Activated T-helper 2 cell treated with anti-CD3 and anti-CD28 coated beads, Interferon-gamma antibody, Interleukin-2, Interleukin-4, amounts not matched to agents 10 μg/mL and 5 μg/mL and 100 μg/mL, durations not matched to agents 14 hours and 24 hours and 36 hours (primary cell): ENCODE data around the gene GPC6. TPM values are rescaled to one million over a fixed set of nuclear protein-coding genes. Genes with fewer than 3 reads are reported as not detected.

ENCODE experiments used
- DNase-seq: peaks from one replicate; pipeline ENCODE4 v3.0.0; 2021; ENCODE audit warnings: low spot score
- H3K27ac Mint-ChIP-seq: one replicate; pipeline ENCODE4 v1.8.0; 2021; ENCODE audit warnings: mixed read lengths
- H3K27me3 Mint-ChIP-seq: one replicate; pipeline ENCODE4 v1.8.0; 2021; ENCODE audit warnings: low read depth, mixed read lengths
- H3K36me3 Mint-ChIP-seq: one replicate; pipeline ENCODE4 v1.8.0; 2021; ENCODE audit warnings: low read depth, mixed read lengths
- H3K4me1 Mint-ChIP-seq: one replicate; pipeline ENCODE4 v1.8.0; 2021; ENCODE audit warnings: low read depth, mixed read lengths
- H3K4me3 Mint-ChIP-seq: one replicate; pipeline ENCODE4 v1.8.0; 2021; ENCODE audit warnings: low read depth, mild to moderate bottlenecking, moderate library complexity, mixed read lengths
- H3K9me3 Mint-ChIP-seq: one replicate; pipeline ENCODE4 v1.8.0; 2021; ENCODE audit warnings: mixed read lengths
- intact Hi-C: fragments of 100-400 bp; cut with micrococcal nuclease; formaldehyde crosslinking; loops from one replicate; pipeline ENCODE4 v1.15.1; 2023
- total RNA-seq: library from RNA; stranded (reverse); gene quantifications from 2 replicates; pipeline ENCODE4 v1.2.3, GENCODE V29; 2022

Gene GPC6
- total RNA-seq, 1 donor from 2014 or later: not detected

- Mint-ChIP-seq H3K9me3 (no peaks in the 10 kb centered on the region), H3K27me3 (no peaks in the 10 kb centered on the region), H3K36me3 (no peaks in the 10 kb centered on the region), H3K4me3 (no peak overlapping the region), H3K4me1 (no peaks in the 10 kb centered on the region), H3K27ac (no peak overlapping the region)
- DNase-seq: no peak
- intact Hi-C loops: no loop called here
Observed at GRCh38 chr13:94009701-94010100, 783.1 kb downstream of the GPC6 start.

GRCh38 chr13:94014461-94014860, 787.9 kb downstream of the GPC6 start:
- Mint-ChIP-seq H3K27me3 (no peaks in the 10 kb centered on the region), H3K27ac (no peak overlapping the region), H3K4me3 (no peak overlapping the region), H3K36me3 (no peaks in the 10 kb centered on the region), H3K9me3 (no peaks in the 10 kb centered on the region), H3K4me1 (no peaks in the 10 kb centered on the region)
- intact Hi-C loops: no loop called here
- no peak for DNase-seq

- Mint-ChIP-seq H3K9me3 (no peaks in the 10 kb centered on the region), H3K36me3 (no peaks in the 10 kb centered on the region), H3K27ac (no peak overlapping the region), H3K4me3 (no peak overlapping the region), H3K4me1 (no peaks in the 10 kb centered on the region), H3K27me3 (no peaks in the 10 kb centered on the region)
- DNase-seq: no peak
- intact Hi-C loops: no loop called here
Observed at GRCh38 chr13:94020426-94020825, 793.8 kb downstream of the GPC6 start.

GRCh38 chr13:94020833-94021232, 794.2 kb downstream of the GPC6 start:
- Mint-ChIP-seq H3K9me3 (no peaks in the 10 kb centered on the region), H3K27me3 (no peaks in the 10 kb centered on the region), H3K36me3 (no peaks in the 10 kb centered on the region), H3K4me1 (no peaks in the 10 kb centered on the region), H3K27ac (no peak overlapping the region), H3K4me3 (no peak overlapping the region)
- intact Hi-C loops: no loop called here
- no peak for DNase-seq

GRCh38 chr13:94028234-94028633, 801.6 kb downstream of the GPC6 start:
- intact Hi-C loops: no loop called here

GRCh38 chr13:94028650-94029049, 802.0 kb downstream of the GPC6 start:
- Mint-ChIP-seq H3K27me3 (no peaks in the 10 kb centered on the region), H3K27ac (no peak overlapping the region), H3K9me3 (no peaks in the 10 kb centered on the region), H3K4me1 (no peaks in the 10 kb centered on the region), H3K4me3 (no peak overlapping the region), H3K36me3 (no peaks in the 10 kb centered on the region)
- DNase-seq: no peak
- intact Hi-C loops: no loop called here

More at GRCh38 chr13:94028234-94028633, 801.6 kb downstream of the GPC6 start:
- no peak for DNase-seq
- no peaks in the 10 kb centered on the region for H3K27me3 Mint-ChIP-seq
- no peaks in the 10 kb centered on the region for H3K9me3 Mint-ChIP-seq
- H3K27ac Mint-ChIP-seq: no peak overlapping the region
- H3K4me3 Mint-ChIP-seq: no peak overlapping the region
- no peaks in the 10 kb centered on the region for H3K36me3 Mint-ChIP-seq
- no peaks in the 10 kb centered on the region for H3K4me1 Mint-ChIP-seq

- H3K4me1 Mint-ChIP-seq: no peaks in the 10 kb centered on the region
- H3K9me3 Mint-ChIP-seq: no peaks in the 10 kb centered on the region
- H3K27ac Mint-ChIP-seq: no peak overlapping the region
- H3K36me3 Mint-ChIP-seq: no peaks in the 10 kb centered on the region
- intact Hi-C loops: no loop called here
- no peak overlapping the region for H3K4me3 Mint-ChIP-seq
- DNase-seq: no peak
- no peaks in the 10 kb centered on the region for H3K27me3 Mint-ChIP-seq
Observed at GRCh38 chr13:94030415-94031119, 804.0 kb downstream of the GPC6 start.

- no peaks in the 10 kb centered on the region for H3K9me3 Mint-ChIP-seq
- intact Hi-C loops: no loop called here
- H3K36me3 Mint-ChIP-seq: no peaks in the 10 kb centered on the region
- H3K27me3 Mint-ChIP-seq: no peaks in the 10 kb centered on the region
- H3K27ac Mint-ChIP-seq: no peak overlapping the region
- no peak overlapping the region for H3K4me3 Mint-ChIP-seq
- DNase-seq: no peak
- no peaks in the 10 kb centered on the region for H3K4me1 Mint-ChIP-seq
Observed at GRCh38 chr13:94031609-94032008, 805.0 kb downstream of the GPC6 start.

- no peak for DNase-seq
- Mint-ChIP-seq H3K27me3 (no peaks in the 10 kb centered on the region), H3K36me3 (no peaks in the 10 kb centered on the region), H3K9me3 (no peaks in the 10 kb centered on the region), H3K27ac (no peak overlapping the region), H3K4me1 (no peaks in the 10 kb centered on the region), H3K4me3 (no peak overlapping the region)
- intact Hi-C loops: no loop called here
Observed at GRCh38 chr13:94033098-94033497, 806.5 kb downstream of the GPC6 start.

- intact Hi-C loops: no loop called here
- no peak for DNase-seq
- H3K27me3 Mint-ChIP-seq: no peaks in the 10 kb centered on the region
- H3K27ac Mint-ChIP-seq: no peak overlapping the region
- H3K36me3 Mint-ChIP-seq: no peaks in the 10 kb centered on the region
- no peaks in the 10 kb centered on the region for H3K4me1 Mint-ChIP-seq
- H3K9me3 Mint-ChIP-seq: no peaks in the 10 kb centered on the region
- H3K4me3 Mint-ChIP-seq: no peak overlapping the region
Observed at GRCh38 chr13:94033830-94034642, 807.4 kb downstream of the GPC6 start.

GRCh38 chr13:94050039-94050438, 823.4 kb downstream of the GPC6 start:
- DNase-seq: no peak
- no peaks in the 10 kb centered on the region for H3K27me3 Mint-ChIP-seq
- intact Hi-C loops: no loop called here
- no peaks in the 10 kb centered on the region for H3K36me3 Mint-ChIP-seq
- H3K4me1 Mint-ChIP-seq: no peaks in the 10 kb centered on the region
- no peaks in the 10 kb centered on the region for H3K9me3 Mint-ChIP-seq
- H3K27ac Mint-ChIP-seq: no peak overlapping the region
- H3K4me3 Mint-ChIP-seq: no peak overlapping the region

GRCh38 chr13:94050686-94051085, 824.1 kb downstream of the GPC6 start:
- H3K4me3 Mint-ChIP-seq: no peak overlapping the region
- H3K27me3 Mint-ChIP-seq: no peaks in the 10 kb centered on the region
- H3K9me3 Mint-ChIP-seq: no peaks in the 10 kb centered on the region
- H3K27ac Mint-ChIP-seq: no peak overlapping the region
- no peaks in the 10 kb centered on the region for H3K36me3 Mint-ChIP-seq
- no peak for DNase-seq
- intact Hi-C loops: no loop called here
- no peaks in the 10 kb centered on the region for H3K4me1 Mint-ChIP-seq

- H3K27ac Mint-ChIP-seq: no peak overlapping the region
- DNase-seq: no peak
- no peaks in the 10 kb centered on the region for H3K9me3 Mint-ChIP-seq
- intact Hi-C loops: no loop called here
- no peaks in the 10 kb centered on the region for H3K36me3 Mint-ChIP-seq
- H3K4me1 Mint-ChIP-seq: no peaks in the 10 kb centered on the region
- no peaks in the 10 kb centered on the region for H3K27me3 Mint-ChIP-seq
- H3K4me3 Mint-ChIP-seq: no peak overlapping the region
Observed at GRCh38 chr13:94053986-94054593, 827.5 kb downstream of the GPC6 start.
